22Rv1 (cell line): ENCODE results near the gene SHROOM2.

Experiments
- H3K27ac ChIP-seq: fragments of 450-650 bp; 2 replicates; pipeline ENCODE4 v1.5.1; 2017
- ZFX ChIP-seq: fragments of 450-650 bp; IDR thresholded peaks from 2 replicates; pipeline ENCODE4 v1.6.1; 2017; ENCODE audit warnings: antibody characterized with exemption, borderline replicate concordance
- TF ChIP-seq, protein P1 (sequence below): fragments of 450-650 bp; IDR thresholded peaks from 2 replicates; pipeline ENCODE4 v1.5.1; 2017; ENCODE audit warnings: mild to moderate bottlenecking

SHROOM2 gene

GRCh38 chrX:9746148-9746888 is 39.9 kb upstream of the SHROOM2 start:
- no peak overlapping the region for H3K27ac ChIP-seq
- TF ChIP-seq, protein P1, sequence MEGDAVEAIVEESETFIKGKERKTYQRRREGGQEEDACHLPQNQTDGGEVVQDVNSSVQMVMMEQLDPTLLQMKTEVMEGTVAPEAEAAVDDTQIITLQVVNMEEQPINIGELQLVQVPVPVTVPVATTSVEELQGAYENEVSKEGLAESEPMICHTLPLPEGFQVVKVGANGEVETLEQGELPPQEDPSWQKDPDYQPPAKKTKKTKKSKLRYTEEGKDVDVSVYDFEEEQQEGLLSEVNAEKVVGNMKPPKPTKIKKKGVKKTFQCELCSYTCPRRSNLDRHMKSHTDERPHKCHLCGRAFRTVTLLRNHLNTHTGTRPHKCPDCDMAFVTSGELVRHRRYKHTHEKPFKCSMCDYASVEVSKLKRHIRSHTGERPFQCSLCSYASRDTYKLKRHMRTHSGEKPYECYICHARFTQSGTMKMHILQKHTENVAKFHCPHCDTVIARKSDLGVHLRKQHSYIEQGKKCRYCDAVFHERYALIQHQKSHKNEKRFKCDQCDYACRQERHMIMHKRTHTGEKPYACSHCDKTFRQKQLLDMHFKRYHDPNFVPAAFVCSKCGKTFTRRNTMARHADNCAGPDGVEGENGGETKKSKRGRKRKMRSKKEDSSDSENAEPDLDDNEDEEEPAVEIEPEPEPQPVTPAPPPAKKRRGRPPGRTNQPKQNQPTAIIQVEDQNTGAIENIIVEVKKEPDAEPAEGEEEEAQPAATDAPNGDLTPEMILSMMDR: no peak
- TF ChIP-seq ZFX: no peak

- TF ChIP-seq ZFX: no peak
- TF ChIP-seq, protein P1: no peak
- H3K27ac ChIP-seq: no peak overlapping the region
Observed at GRCh38 chrX:9747644-9748043, 38.6 kb upstream of the SHROOM2 start.

GRCh38 chrX:9749146-9749692 is 37.0 kb upstream of the SHROOM2 start:
- H3K27ac ChIP-seq: no peak overlapping the region
- no peak for TF ChIP-seq ZFX
- TF ChIP-seq, protein P1: no peak

DNA sequence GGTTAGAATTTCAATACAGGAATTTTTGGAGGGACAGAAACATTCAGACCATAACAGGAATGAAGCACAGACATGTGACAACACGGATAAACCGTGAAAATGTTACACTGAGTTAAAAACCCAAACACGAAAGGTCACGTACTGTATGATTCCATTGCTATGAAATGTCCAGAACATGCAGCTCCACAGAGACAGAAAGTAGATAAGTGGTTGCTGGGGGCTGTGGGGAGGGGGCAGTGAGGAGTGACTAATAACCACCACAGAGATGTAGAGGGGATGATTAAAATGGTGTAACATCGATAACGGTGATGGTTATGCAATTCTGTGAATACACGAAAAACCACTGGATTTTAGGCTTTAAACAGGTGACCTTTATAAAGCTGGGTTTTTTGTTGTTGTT is 28.9 kb upstream of the SHROOM2 start:
- no peak for TF ChIP-seq ZFX
- TF ChIP-seq, protein P1: no peak
- no peak overlapping the region for H3K27ac ChIP-seq

GRCh38 chrX:9758021-9758638 is 28.1 kb upstream of the SHROOM2 start:
- H3K27ac ChIP-seq: no peak overlapping the region
- TF ChIP-seq, protein P1: no peak
- TF ChIP-seq ZFX: no peak

- H3K27ac ChIP-seq: no peak overlapping the region
- no peak for TF ChIP-seq ZFX
- TF ChIP-seq, protein P1: no peak
Observed at GRCh38 chrX:9759337-9759736, 26.9 kb upstream of the SHROOM2 start.
